ENCODE measurements around the gene RPTOR. TPM values are rescaled to one million over a fixed set of nuclear protein-coding genes. Genes with fewer than 3 reads are reported as not detected.

Gene RPTOR
- total RNA-seq, 1 donor from 2014 or later: 18.8 TPM

- ATAC-seq: no peak
Observed at GRCh38 chr17:80996422-80997305, 452.0 kb downstream of the RPTOR start.

GRCh38 chr17:80997424-80998117 is 452.9 kb downstream of the RPTOR start:
- ATAC-seq (no peak), DNase-seq (ENCODE audit: low spot score) (no peak)

More at GRCh38 chr17:80996422-80997305, 452.0 kb downstream of the RPTOR start:
- DNase-seq (ENCODE audit: low spot score): no peak

GRCh38 chr17:80998118-80998747 is 453.6 kb downstream of the RPTOR start:
- ATAC-seq (no peak), DNase-seq (ENCODE audit: low spot score) (no peak)

GRCh38 chr17:80998748-80999535 is 454.3 kb downstream of the RPTOR start:
- DNase-seq (ENCODE audit: low spot score) (no peak), ATAC-seq (no peak)

GRCh38 chr17:80999536-81000333 is 455.1 kb downstream of the RPTOR start:
- DNase-seq (ENCODE audit: low spot score) (no peak), ATAC-seq (no peak)

- ATAC-seq: peak; percentile 1
- DNase-seq (ENCODE audit: low spot score): no peak
Observed at GRCh38 chr17:81000334-81000630, 455.6 kb downstream of the RPTOR start.

- peak; percentile 85 for ATAC-seq
- peak; percentile 92 for DNase-seq (ENCODE audit: low spot score)
Observed at GRCh38 chr17:81000631-81001357, 456.2 kb downstream of the RPTOR start.

GRCh38 chr17:81002013-81002384 is 457.4 kb downstream of the RPTOR start:
- no peak for DNase-seq (ENCODE audit: low spot score)

GRCh38 chr17:81002409-81003361 is 458.0 kb downstream of the RPTOR start:
- ATAC-seq (no peak), DNase-seq (ENCODE audit: low spot score) (no peak)

More at GRCh38 chr17:81002013-81002384, 457.4 kb downstream of the RPTOR start:
- ATAC-seq: no peak

GRCh38 chr17:81003711-81004475 is 459.3 kb downstream of the RPTOR start:
- ATAC-seq (no peak), DNase-seq (ENCODE audit: low spot score) (no peak)

- DNase-seq (ENCODE audit: low spot score) (no peak), ATAC-seq (no peak)
Observed at GRCh38 chr17:81006891-81007290, 462.3 kb downstream of the RPTOR start.

- DNase-seq (ENCODE audit: low spot score) (no peak), ATAC-seq (no peak)
Observed at GRCh38 chr17:81008140-81008539, 463.5 kb downstream of the RPTOR start.

- ATAC-seq: no peak
Observed at GRCh38 chr17:81009136-81009535, 464.5 kb downstream of the RPTOR start.

GRCh38 chr17:81010935-81011334 is 466.3 kb downstream of the RPTOR start:
- DNase-seq (ENCODE audit: low spot score) (no peak), ATAC-seq (peak; percentile 92)

More at GRCh38 chr17:81009136-81009535, 464.5 kb downstream of the RPTOR start:
- no peak for DNase-seq (ENCODE audit: low spot score)

GRCh38 chr17:81011951-81012350 is 467.3 kb downstream of the RPTOR start:
- no peak for DNase-seq (ENCODE audit: low spot score)
- ATAC-seq: no peak

GRCh38 chr17:81012574-81013447 is 468.2 kb downstream of the RPTOR start:
- ATAC-seq (no peak), DNase-seq (ENCODE audit: low spot score) (no peak)

GRCh38 chr17:81013642-81014041 is 469.0 kb downstream of the RPTOR start:
- no peak for ATAC-seq
- no peak for DNase-seq (ENCODE audit: low spot score)
